GM19193 (cell line): Measurements from ENCODE around the gene ZNF423.

ENCODE experiments used
- POLR2A ChIP-seq: IDR thresholded peaks from 4 replicates; pipeline ENCODE4 v1.6.1; 2011; ENCODE audit not compliant: insufficient read depth, insufficient read length; ENCODE audit errors: extremely low read depth

The ZNF423 gene

DNA sequence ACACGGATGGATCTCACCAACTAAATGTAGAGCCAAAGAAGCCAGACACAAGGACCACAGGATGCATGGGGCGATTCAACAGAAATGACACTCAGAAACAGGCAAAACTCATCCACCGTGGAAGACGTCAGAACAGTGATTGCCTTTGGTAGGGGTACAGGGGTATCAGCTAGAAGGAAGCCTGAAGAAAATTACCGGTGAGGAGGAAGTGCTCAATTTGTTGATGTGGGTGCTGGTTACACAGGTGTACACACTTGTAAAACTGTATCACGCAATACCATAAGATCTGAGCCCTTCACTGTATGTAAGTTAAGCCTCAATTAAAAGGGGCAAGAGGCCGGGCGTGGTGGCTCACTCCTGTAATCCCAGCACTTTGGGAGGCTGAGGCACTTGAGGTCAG is 256.2 kb downstream of the ZNF423 start:
- no peak for TF ChIP-seq POLR2A

DNA sequence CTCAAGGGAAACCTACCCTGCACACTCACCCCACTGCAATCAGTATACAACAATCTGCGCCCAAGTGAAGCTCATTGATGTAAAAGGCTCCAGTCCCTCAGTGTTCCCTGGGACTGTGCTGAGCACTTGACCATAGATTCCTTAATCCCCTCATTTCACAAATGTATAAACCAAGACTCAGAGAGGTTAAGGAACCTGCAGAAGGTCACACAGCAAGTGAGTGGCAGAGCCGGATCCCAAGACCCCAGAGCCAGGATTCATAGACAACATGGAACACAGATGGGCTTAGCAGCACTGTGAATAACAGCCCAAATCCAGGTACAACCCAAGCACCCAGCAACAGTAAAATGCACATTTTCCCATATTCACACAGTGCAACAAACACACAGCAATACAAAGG is 256.6 kb downstream of the ZNF423 start:
- TF ChIP-seq POLR2A = no peak

DNA sequence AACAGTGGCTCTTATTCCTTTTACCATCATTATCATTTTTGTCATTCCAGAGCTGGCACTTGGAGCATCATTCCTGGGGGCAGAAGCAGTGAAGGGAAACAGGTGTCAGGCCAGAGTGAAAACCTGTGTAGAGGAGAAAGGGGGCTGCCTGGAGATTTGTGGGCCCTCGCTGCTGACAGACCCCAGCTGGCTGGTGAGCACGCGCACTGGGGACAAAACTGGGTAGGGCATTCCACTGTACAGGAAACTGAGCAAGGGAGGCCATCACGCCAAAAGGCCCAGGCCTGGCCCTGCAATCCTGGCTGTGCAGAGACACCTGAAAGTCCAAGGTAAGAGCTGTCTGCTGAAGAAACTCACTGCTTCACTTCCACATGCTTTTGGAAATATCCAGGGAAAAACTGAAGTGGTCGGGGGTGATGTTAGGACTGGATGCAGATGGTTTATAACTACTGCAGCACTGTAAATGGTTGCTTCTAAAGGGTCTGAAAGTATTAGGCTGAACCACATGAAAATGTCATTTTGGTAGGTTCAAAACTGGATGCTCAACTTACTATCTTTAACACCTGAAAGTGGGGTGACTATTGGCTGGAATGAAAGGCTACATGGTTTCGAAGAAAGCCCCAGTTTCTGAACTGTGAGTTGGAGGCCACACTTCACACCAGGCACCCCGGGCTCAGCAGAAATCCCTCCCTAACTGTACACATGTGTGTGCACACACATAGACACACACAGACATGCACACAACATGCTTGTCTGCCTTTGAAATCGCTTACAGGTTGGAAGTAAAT is 257.3 kb downstream of the ZNF423 start:
- TF ChIP-seq POLR2A = no peak

DNA sequence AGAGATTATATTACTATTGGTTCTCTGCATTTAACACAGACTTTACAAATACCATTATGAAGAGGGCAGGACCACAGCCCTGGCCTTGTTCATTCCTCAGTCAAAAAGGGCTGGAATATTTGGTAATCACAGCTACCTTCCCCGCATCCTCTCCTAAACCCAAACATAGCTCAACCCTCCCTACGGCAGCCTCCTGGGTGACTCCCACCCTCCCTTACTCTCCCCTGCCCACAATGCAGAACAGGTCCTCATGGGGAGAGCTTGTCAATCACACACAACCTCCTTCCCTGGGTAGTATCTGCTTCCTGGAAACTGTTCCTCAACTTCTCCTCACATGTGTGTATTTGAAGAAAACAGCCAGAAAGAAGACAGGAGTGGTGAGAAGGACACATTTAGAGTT is 258.1 kb downstream of the ZNF423 start:
- TF ChIP-seq POLR2A = no peak

DNA sequence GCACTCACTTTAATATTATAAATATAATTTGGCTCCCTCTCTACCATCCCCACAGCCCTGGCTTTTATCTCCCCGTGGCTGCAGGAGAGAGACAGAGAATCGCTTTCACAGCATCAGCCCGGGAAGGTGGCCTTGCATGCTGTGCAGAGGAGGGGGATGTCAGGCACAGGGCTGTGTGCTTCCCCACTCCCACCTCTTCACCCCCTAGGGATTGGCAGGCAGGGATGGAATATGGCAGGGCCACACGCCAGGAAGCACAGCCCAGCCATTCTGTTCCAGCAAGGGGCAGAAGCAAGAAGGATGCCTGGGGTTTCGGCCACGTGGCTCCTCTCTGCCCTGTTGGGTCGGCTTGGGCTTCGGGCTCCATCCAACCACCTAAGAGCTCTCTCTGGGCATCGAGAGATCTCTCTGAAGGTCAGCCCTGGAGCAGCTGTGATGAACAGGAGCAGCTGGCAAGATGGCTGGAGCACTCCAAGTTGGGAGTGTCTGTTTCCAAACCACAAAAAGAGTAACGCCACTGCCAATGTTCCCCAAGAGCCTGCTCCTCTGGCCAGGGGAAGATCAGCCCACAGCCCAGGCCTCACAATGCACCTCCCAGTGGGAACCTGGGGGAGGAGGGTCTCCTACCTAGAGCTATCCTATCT is 259.1 kb downstream of the ZNF423 start:
- no peak for TF ChIP-seq POLR2A

DNA sequence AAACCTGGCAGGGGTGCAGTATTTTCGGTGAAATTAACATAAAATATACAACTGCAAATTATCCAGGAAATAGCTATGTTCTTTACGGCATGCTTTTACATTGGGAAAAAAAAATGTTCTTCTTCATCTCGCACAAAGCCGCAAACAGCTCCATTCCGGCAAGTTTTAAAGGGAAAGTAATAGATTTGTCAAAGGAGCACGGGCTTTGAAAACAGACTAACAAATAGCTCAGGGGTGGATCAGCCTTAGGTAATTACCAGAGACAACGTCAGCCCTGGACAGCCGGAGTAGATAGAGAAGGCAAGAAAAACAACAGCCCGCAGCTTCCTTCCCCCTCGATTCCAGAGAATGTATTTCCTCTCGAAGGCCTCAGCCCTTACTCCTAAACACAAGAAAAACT is 259.8 kb downstream of the ZNF423 start:
- TF ChIP-seq POLR2A = no peak

DNA sequence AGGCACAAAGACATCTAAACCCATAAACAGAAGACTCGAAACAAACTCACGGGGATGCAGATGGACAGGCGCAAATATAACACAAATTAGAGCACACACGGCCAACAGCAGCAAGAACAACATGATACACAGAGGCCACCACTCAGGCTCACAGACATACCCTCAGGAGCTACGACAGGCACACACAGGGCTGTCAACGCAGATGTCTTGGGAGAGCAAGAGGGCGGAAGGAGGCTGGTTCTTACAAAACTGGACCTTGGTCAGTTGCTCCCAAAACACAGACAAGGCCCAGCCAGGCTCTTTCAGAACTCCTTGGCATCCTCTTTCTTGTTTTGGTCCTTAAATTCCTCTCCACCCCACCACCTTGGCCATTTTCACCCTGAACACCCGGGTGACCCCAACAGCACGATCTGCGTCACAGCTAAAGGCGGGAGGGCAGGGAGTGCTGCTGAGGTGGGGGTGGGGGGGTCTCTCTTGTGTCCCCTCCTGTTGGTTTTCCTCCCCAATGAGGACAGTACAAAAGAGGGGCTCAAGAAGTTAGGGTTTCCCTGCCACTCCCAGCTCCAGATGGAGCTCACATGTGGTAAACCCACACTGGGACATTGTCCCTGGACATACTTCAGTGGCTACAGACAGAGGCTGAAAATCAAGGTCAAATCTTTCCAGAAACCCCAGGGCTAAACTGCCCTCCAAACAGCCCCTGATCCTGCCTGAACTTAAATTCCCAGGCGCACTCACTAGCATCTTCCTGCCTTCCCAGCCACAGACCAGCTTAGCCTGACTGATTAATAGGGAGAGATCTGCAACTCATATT is 261.0 kb downstream of the ZNF423 start:
- TF ChIP-seq POLR2A = no peak

DNA sequence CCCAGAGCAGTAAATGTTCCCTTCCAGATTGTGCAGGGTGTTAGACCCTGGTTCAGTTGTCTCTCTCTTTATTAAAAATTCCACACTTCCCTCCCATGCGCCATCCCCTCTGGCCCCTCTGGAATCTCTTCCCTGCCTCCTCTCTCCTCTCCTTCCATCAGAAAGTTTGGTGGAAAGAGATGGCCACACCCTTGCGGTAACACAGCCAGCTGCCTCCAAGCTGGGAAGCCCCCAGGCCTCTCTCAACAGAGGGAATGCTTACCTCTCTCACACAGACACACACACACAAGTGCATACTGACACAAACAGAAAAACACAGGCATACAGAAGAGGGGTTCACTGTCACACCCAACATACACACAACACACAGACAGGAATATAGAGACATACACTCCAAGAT is 261.8 kb downstream of the ZNF423 start:
- TF ChIP-seq POLR2A = no peak

DNA sequence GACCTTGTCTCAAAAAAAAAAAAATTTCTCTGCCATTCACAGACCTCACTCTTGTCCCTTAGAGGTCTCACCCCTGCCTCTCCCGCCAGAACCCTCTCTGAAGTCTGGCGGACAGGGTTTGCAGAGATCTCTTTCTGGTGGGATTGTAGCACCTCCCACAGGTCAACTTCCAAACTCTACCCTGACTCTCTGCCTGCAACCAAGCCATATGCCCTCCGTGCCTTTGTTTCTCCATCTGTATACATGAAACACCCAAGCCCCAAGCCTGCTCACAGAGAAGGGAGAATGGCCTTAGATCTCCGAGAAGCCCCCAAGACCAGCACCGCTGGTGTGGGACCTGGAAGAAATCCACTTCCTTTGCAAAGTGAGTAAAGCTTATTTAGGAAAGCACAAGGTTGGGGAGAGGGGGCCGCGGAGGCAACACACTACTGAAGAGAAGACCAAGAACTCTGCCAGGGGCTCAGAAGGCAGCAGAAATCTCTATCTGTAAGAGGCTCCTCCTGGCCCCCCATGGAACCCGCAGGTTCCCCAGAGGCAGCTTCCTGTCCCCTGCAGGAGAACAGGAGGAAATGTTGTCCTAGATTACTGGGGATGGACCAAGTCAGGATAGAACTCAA is 262.4 kb downstream of the ZNF423 start:
- TF ChIP-seq POLR2A = no peak

DNA sequence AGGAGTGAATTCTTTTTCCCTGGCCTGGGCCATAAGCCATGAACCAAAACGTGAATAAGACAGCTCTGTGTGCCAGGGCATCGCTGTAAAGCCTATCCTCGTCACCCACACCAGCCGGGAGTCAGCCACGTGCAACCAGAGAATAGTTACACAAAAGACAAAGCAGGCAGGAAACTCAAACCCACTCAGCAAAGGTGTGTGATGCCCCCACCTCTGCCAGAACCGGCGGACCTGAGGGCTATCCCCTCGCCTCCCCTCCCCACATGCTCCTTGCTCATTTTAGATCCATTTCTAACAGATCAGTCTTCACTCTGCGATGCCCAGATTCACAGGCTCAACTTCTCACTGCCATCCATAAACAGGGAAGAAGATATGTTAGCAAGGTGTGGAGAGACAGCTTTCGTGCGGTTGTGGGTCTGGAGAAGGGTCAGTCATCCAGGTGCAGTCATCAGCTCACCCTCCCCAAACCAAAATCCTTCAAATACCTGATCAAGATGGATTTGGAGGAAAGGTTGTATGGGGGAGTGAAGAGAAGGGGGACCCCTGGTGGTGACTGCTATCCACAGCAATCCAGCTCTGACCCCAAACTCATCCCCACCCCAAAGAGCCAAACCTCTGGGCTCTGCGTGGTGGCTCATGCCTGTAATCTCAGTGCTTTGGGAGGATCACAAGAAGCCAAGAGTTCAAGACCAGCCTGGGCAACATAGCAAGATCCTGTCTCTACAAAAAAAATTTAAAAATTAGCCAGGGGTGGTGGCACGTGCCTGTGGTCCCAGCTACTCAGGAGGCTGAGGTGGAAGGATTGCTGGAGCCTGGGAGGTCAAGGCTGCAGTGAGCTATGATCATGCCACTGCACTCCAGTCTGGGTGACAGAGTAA is 263.1 kb downstream of the ZNF423 start:
- no peak for TF ChIP-seq POLR2A

DNA sequence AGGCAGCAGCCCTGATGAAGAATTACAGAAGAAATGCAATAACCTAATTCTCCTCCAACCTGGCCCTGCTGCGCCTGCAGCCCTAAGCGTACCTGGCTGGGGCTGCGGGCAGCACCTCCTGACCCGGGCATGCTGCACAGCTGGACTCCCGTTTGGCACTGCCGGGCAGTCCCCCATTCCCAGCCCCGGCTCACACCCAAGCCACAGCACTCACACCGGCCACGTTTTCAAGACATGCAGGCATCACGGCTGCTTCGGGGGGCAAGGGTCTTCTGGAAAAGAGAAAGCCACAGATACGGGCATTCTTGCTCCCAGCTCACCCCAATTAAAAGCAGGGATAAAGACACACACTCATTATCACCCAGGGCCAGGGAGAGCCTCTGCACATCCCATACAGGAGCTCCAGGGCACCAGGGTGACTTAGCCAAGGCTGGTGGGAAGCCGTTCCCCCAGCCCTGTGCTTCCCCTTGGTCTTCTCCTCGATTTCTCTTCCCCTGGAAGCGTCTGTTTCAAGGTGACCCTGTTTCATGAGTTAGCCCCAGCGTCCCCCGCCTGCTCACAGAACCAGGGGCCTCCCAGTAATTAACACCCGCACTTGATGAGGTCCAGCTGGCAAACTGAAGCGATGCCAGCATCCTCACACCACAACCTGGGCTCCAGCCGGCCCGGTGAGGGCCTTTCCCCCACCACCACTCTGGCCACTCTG is 265.6 kb downstream of the ZNF423 start:
- no peak for TF ChIP-seq POLR2A

DNA sequence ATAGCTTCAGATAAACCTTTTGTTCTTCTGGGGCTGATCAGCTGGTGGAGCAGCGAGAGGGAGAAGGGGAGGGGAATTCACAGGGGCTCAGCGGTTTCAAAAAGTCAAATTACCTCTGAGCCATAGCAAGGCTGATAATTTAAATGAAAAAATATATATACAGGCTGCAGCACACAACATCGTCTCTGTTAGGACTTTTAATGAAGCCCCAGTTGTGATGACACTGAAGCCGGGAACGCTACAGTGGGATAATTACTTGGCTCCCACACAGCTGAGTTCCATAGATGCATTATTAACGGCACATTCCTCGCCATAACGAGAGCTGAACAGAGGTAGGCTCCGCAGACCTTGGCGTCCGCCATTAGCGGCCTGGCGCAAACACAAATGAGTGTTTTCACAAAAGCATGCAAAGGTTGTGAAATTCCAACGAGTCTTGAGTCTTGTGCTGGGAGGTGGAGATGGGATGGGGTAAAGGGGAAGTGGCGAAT is 266.3 kb downstream of the ZNF423 start:
- no peak for TF ChIP-seq POLR2A

DNA sequence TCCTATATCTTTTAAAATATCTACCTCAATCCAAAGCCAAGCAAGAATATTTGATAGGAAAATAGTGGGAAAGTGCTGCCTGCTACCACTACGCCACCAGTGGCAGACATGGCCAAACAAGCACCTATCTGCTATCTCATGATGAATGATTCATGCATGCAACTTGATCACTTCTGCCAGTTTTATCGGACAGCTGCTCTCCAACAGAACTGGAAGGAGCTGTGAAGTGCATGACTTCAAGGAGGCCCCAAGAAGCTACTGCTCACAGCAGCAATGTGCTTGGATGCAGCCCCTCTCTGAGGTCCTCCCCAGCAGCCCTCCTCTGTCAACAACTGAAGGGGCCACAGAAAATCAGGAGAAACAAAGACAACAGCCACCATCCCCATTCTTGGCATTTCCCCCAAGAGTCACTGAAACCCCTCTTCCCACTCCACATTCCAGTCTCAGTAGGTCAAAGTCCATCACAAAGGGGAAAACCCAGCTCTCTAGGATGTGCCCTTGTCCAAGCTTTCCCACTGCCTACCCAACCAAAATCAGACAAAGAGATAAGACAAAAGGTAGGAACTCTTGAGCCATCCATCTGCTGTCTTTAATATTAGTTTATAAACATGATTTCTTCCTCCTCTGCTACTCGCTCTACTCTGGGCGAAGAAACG is 267.1 kb downstream of the ZNF423 start:
- no peak for TF ChIP-seq POLR2A

DNA sequence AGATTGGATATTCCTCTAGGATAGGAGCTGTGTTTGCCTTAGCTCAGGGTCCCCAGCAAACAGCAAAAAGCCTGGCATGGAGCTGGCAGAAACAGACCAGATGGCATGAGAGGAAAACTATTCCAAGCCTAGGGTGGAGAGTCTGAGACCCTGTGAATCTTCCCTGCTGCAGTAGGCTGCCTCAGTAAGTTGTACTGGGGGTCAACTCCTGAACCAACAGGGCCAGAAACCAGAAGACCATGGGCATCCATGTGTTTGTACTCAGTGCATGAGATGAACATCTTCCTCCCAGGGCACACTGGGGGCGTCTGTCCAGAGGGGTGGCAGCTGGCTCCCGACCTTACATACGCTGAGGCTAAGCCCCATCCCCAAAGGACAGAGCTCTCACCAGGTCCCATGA is 267.9 kb downstream of the ZNF423 start:
- no peak for TF ChIP-seq POLR2A

DNA sequence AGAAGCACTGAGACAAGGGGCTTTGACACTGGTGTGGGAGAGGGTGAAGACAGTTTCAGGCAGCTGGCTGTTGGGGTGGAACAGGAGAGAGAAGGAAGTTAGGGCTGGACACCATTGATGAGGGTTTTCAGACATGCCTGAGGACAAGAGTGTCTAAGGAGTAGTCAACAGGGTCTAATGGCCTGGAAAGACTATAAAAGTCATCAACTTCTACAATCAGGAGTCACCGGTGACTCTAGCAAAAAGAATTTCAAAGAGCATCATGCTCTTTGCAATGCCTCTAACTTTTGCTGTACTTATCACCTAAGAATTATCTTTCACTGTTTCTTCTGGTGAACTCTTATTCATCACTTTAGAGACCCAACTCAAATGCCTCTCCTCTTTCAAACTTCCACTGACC is 268.4 kb downstream of the ZNF423 start:
- TF ChIP-seq POLR2A = no peak
